Measurements from ENCODE around the gene CALHM3.

- no peak for TF ChIP-seq ARNTL (CRISPR knock-in tag; IDR thresholded peaks at IDR 0.05; ENCODE audit: borderline replicate concordance, low read depth)
- TF ChIP-seq, protein P1, sequence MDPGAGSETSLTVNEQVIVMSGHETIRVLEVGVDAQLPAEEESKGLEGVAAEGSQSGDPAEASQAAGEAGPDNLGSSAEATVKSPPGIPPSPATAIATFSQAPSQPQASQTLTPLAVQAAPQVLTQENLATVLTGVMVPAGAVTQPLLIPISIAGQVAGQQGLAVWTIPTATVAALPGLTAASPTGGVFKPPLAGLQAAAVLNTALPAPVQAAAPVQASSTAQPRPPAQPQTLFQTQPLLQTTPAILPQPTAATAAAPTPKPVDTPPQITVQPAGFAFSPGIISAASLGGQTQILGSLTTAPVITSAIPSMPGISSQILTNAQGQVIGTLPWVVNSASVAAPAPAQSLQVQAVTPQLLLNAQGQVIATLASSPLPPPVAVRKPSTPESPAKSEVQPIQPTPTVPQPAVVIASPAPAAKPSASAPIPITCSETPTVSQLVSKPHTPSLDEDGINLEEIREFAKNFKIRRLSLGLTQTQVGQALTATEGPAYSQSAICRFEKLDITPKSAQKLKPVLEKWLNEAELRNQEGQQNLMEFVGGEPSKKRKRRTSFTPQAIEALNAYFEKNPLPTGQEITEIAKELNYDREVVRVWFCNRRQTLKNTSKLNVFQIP (CRISPR knock-in tag; IDR thresholded peaks at IDR 0.05; ENCODE audit: borderline replicate concordance, low read depth): no peak
- TF ChIP-seq GLIS3 (CRISPR knock-in tag; IDR thresholded peaks at IDR 0.05): no peak
- no peak for TF ChIP-seq PATZ1 (CRISPR knock-in tag; IDR thresholded peaks at IDR 0.05; ENCODE audit: borderline replicate concordance)
- no peak for TF ChIP-seq RARB (CRISPR knock-in tag; IDR thresholded peaks at IDR 0.05)
- no peak for TF ChIP-seq ZFP30 (CRISPR knock-in tag; IDR thresholded peaks at IDR 0.05)
- no peak for TF ChIP-seq ZNF565 (CRISPR knock-in tag; conservative IDR thresholded peaks at IDR 0.05; ENCODE audit: low read depth)
- no peak for TF ChIP-seq ZNF70 (CRISPR knock-in tag; IDR thresholded peaks at IDR 0.05)
- TF ChIP-seq CREB5 (CRISPR knock-in tag; IDR thresholded peaks at IDR 0.05; ENCODE audit: low read depth): no peak
Measured at GRCh38 chr10:103457176-103457712, 21.8 kb downstream of the CALHM3 start.
